HUDEP-2 (cell line): ENCODE measurements around the gene VAV2.

Experiments used
- DNase-seq, 76 experiments: peaks; one replicate each; lab custom pipeline; 2025; ENCODE audit not compliant: unreplicated experiment in 76 of 76; lab: John Stamatoyannopoulos, UW

VAV2 gene

DNA sequence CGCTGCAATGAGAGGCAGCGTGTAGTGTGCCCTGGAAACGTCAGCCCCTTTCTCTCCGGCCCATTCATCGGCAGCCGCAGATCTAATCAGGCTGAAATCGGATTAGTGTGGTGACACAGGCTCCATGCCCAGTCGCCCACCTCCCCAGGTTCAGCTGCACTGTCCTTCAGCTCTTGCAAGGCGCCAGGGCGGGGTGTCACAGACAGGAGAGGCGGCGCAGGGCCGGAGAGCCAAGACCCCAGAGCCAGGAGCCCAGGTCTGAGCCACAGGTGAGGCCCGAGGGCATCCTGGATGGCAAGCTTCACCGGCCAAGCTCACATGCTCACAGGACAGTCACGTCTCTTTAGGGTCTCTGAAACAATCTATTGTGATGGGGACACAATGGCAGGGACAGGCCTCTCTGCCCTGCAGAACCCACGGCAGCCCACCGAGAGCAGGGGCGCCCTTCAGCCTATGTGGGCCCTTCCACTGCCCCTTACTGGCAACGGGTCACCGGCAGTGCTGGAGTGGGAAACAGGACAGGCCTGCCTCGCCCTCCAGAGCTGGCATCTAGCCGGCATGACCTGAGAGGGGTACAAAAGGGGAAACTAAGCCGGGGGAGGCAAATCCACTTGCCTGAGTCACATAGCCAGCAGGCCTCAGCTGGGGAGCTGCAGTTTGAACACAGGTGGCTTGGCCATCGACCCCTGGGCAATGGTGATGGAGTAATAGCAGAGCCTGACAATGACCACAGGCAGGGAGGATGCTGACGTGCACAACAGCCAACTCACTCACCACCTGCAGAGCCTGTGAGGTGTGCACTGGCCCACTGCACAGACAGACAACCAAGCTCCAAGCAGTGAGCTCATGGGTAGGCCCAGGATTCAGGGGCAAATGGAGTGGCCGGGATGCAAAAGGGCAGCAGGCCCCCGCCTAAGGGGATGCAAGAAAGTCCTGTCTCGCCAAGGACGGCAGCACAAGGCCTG lies 48.1 kb downstream of the VAV2 start:
- no peak for DNase-seq

DNA sequence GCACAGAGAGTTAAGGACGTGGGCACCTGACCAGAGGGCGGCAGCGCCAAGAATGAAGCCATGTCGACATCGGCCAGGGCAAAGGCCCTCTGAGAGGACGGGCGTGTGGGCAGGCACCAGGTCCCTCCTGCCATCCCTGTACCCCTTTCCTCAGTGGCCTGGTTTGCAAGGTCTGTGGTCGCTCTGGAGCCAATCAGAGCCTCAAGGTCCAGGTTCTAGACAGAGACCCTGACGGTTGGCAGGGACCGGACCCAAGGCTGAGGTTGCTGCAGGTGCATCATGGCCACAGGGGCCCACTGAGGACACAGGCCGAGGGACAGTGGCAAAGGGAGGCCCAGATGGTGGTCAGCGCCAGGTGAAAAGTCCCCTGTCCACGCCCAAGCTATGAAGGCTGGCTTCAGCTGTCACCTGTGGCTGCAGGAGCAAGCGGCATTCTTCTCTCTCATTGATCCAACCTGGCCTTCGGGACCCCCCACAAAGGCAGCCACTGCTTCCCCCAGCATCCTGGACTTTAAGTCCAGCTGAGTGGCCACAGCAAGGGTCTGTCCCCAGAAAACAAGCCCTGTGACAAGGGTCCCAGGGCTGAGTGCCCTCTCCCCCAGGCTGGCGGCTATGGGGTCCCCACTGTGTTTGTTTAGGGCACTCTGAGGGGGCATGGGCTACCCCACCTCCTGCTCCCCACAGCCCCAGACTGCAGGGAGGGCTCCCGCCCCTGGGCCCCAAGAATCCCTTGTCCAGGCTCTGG lies 48.9 kb downstream of the VAV2 start:
- no peak for DNase-seq

DNA sequence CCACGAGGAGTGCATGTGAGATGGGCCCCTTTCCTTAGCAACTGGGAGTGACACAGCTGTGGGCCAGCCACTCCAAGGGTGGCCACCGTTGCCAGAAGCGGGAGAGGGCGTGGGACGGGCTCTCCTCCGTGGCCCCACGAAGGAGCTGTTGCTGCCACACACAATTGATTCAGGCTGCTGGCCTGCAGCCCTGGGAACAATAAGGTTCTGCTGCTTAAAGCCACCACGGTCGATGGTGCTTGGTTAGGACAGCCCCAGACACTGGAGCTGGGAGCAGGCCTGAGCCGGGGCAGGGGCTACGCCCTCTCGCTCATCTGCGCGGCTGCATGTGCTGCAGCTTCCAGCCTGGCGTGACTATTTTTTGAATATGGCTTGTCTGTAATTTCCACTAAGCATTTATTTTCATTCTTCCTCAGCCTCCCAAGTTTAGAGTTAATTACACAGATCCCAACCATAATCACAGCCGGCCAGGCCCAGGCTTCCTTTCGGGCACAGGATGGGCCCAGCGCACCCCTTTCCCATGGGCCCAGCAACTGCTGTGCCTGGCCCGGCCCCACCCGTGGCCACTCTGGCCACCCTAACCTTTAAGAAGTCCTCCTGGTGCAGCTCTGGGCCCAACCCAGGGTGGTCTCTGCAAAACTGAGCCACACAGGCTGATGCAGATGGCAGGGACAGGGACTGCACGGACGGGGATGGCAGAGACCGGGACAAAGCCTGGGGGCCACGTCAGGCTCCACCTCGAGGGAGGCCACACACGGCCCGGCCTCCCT lies 49.7 kb downstream of the VAV2 start:
- no peak for DNase-seq

DNA sequence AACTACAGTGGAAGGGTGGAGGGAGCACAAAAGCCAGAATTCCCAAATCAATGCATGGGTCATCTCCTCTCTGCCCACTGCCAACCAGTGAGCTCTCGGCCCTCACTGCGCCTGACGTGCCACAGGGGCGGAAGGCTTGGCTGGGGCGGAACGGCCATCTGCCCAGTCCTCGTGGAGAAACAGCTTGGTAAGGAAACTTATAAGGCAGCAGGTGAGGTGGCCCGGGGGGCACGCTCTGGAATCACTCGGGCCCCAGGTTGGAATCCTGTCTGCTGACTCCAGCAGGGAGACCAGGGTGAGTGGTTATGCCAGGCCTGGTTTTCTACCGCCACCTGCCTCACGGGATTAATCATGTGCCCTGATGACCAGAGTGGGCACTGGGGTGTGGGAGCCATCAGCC lies 52.3 kb downstream of the VAV2 start:
- no peak for DNase-seq

DNA sequence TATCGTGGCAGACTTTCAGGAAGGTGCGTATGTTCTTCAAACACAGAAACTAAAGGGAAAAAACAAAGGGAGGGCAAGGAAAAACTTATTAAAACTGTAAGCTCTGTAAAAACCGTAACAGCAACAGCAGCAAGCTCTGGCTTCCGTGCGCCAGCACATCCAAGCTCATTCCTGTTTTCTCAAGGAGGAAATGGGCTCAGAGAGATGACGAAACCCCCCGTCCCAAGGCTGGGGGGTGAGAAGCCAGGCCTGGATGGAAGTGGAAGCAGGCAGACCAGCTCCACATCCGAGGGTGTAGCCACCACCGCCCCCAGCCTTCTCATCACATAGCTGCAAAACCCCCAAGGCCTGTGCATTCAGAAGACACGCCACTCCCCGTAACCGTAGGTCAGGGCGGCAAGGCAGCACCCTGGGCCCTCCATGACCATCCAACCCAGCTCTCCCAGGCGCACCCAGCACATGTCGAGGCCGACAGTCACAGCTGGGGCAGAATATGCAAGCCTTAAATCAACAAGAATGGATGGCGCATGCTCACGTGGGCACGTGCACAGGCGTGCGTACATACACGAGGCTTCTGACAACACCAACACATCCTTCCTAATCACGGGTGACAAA lies 52.8 kb downstream of the VAV2 start:
- DNase-seq, result no peak

DNA sequence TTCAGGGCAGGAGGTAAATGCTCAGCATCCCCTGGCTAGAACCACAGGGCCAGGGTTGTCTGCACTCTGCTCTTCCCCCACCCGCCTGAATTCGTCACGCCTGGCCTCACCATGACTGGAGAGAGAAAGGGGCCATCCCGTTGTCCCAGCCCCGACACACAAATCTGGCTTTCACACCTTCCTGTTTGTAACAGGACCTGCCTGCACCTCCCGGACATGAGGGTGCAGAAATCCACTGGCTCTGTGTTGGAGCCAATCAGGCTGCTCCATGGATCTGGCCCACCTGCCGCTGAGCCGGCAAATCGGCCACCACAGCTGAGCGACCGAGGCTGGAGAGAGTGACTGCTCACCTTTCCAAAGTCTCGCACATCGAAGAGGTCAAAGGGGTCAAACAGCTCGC lies 53.4 kb downstream of the VAV2 start:
- DNase-seq, result no peak

DNA sequence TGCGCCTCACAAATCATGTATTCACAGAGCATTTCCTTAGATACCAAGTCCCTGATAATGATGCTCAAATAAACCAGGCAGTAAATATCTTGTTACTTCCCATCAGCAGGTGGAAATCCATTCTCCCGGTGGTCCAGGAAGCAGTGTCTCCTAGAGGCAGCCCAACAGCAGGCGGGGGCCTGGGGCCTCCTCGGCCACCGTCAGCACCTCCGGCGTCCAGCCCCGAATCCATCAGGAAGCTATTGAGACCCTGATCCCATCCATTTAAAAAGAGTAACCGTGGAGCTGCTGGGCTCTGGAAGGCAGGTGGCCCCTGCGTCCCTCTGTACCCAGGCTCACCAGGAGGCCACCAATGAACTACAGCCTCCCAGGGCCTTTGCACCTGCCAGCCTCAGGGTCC lies 54.0 kb downstream of the VAV2 start:
- DNase-seq, result no peak

DNA sequence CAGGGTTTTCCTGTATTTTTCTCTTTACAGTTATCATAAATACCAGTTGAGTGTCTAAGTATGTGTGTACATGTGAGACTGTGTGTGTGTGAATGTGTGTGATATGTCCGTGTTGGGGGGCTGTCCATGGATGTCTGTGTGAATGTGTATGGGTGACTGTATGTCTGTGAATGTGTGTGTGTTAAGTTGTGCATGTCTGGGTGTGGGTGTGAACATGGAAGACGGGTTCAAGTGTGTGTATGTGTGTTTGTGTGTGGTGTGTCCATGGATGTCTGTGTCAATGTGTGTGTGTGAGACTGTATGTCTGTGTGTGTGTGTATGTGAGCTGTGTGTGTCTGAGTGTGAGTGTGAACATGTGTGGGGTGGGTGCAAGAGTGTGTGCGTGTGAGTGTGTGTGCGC lies 55.0 kb downstream of the VAV2 start:
- no peak for DNase-seq

DNA sequence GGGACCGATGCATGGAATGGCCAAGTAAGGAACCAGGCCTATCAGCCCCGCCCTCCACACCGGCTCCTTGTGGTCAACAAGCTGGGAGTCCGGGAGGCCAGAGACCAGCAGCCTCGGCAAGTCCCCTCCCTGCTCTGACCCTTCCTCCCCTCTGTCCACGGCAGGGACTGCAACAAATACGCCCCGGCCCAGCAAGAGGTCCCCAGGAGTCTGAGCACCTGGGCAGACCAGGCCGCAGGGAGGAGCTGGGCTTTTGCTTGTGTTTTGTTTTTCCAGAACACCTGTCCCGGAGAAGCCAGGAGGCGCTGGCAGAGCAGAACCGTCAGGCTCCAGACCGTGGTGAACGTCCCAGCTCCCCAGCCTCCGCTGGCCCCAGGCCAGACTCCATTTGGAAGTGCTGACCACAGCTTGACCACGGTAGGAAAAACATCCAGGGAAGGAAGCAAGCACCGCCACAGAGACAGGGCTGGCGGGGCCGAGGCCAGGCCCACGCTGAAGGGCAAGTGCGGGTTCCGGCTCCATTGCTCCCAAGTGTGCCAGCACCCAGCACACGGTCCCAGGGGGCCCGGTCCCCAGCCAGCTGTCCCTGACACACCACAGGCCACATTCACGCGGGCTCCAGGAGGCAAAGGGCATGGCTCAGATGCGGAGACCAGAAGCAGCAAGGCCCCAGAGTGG lies 56.7 kb downstream of the VAV2 start:
- no peak for DNase-seq

DNA sequence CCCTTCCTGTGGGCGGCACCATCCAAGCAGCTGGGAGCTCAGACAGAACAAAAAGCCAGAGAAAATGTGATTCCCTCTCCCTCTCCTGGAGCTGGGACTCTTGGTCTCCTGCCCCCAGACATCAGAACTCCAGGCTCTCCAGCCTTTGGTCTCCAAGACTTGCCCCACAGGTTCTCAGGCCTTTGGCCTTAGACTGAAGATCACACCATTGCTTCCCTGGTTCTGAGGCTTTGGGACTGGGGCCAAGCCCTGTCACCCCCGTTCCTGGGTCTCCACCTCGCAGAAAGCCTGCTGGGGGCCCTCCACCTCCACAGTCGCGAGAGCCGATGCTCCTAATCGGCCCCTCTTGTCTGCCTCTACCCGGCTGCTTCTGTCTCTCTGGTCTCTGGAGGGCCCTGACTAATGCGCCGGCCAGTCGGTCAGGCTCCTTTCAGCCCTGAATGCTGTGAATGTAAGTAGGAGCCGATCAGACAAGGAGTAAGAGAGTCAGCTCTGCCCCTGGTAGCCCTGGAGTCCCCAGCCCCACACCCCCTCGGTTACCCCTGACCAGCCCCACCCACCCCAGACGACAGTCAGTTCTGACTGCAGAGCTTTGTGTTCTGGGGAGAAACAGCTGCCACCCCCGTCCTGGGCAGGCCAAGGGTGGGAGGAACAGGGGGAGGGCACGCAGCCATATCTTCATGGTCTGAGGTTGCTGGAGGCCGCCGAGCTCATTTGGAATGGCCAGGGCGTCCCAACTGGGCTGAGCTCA lies 57.5 kb downstream of the VAV2 start:
- no peak for DNase-seq

DNA sequence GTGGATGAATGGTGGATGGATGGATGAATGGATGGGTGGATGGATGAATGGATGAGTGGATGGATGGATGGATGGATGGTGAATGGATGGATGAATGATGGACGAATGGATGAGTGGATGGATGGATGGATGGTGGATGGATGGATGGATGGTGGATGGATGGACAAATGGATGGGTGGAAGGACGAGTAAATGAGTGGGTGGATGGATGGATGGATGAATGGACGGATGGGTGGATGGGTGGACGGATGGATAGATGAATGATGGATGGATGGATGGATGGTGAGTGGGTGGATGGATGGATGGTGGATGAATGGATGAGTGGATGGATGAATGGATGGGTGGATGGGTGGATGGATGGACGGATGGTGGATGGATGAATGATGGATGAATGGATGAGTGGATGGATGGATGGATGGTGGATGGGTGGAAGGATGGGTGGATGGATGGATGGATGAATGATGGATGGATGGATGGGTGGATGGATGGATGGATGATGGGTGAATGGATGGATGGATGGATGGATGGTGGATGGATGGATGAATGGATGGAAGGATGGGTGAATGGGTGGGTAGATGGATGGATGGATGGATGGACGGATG lies 58.6 kb downstream of the VAV2 start:
- no peak for DNase-seq

DNA sequence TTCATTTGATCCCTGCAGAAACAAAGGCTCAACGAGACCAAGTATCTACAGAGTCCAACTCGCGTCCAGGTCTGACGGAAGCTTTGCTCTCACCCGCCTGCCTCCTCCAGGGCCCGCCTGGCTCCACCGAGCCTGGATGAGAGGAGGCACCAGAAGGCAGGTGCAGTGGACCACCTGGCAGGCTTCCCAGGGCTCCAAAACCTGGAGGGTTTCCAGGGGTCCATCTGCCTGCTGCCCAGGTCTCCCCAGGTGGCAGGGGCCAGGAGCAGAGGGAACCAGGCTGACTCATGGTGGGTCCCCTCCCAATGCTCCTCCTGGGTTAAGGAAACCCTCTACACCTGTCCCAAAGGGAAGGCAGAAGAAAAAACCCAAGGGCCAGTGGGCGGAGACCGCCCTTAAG lies 59.5 kb downstream of the VAV2 start:
- no peak for DNase-seq

DNA sequence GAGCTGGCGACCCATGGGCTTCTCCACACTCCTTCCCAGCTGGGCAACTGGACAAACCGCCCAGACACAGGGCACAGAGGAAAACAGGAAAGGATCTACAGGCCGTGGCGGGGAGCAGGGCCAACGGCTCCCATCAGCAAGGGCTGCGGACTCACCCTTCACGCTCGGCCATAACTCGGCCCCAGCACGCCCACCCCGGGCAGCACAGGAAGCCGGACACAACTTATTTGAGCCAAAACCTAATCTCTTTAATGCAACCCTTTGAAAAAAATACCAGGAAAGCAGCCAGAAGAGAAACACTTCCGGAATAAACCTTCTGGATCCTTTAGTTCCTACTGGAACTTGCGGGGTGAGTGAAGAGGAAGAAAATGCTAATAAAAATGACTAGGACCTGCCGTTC lies 59.9 kb downstream of the VAV2 start:
- DNase-seq, result no peak

DNA sequence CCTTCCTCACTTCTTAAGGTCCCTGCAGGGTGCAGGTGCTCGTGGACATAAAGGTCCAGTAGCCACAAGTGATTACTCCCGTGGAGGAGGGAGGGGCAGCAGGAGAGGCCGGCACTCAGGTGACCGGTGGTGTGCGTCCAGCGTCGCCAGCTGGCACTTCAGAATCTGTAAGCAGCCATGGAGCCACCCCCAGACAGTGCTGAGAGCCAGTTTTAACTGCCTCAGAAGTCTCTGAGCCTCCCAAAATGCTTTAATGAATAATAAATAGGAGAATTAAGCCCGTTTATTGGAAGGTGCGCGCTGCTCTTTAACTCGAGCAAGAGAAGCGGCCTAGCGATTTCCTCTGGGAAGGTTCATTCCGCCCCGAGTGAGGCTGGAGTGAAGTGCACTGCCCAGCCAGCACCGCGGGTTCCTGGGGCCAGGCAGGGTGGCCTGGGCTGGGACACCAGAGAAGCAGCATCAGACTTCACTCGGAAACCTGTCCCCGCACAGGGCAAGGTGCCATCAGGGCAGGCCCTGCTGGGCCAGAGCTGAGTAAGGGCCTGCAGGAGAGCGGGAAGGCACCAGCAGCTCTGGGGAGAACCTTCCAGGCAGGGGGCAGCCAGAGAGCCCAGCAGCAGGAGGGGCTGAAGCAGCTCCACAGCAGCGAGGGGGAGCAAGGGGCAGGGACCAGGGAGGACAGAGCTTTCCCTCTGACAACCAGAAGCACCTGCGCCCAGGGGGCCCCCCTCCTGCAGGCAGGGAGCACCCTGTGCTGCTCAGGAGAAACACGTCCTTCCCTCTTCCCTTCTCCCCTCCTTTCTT lies 61.2 kb downstream of the VAV2 start:
- no peak for DNase-seq

DNA sequence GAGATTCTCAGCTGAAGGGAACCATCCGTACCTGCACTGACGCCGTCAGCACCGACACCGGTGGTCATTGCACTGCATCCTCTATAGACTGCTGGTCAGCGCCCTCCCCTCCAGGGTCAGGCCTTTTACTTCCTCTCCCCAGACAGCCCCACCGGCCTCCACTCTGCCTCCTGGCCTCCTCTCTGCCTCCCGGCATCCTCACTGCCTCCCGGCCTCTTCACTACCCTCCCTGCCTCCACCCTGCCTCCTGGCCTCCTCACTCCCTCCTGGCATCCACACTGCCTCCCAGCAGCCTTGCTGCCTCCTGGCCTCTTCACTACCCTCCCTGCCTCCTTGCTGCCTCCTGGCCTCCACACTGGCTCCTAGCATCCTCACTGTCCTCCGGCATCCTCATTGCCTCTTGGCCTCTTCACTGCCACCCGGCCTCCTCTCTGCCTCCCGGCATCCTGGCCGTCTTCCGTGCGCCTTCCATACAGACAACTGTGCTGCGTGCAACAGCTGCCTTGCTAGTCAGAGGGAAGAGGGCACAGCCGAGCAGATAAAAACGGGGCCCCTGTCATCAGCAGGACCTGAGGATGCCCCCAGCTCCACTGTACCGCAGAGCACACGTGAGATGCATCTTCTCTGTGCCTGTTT lies 62.0 kb downstream of the VAV2 start:
- DNase-seq, result no peak

DNA sequence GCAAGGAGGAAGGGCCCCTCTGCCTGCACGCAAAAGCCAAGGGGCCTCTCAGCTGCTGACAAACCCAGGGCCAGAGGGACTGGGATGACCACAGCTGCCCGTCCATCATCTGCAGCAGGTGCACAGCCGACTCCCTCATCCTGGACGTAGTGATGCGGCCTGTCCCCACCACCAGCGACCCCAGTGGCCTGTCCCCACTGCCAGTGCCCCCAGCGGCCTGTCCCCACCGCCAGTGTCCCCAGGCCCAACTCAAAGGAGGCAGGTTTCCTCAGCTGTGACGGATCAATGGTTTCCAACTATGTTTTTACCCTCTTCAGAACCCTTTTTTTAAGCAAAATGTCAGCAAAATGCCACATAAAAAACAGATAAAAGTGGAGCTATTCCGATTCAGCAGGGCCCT lies 62.5 kb downstream of the VAV2 start:
- no peak for DNase-seq

DNA sequence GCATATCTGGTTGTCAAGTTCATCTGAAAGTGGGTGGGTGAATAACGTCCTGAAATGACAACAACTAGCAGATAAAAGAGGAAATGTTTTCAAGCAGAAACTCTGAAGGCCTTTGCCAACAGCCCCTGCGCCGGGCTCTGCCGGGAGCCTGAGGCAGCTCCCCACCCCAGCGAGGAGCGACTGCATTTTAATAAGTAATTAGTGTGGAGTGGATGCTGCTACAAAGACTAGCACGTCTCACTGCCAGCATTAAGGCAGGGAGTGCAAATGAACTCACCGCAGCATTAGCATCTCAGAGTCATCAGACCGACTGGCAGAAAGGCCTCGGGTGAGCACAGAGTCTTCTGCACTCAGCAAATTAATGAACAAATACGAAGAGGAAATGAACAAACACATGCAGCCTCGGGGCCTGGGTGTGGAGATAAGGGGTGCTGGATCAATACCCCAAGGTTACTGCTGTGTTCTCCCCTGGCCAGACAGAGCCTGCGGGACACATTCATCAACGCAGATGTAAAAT lies 63.8 kb downstream of the VAV2 start:
- no peak for DNase-seq

DNA sequence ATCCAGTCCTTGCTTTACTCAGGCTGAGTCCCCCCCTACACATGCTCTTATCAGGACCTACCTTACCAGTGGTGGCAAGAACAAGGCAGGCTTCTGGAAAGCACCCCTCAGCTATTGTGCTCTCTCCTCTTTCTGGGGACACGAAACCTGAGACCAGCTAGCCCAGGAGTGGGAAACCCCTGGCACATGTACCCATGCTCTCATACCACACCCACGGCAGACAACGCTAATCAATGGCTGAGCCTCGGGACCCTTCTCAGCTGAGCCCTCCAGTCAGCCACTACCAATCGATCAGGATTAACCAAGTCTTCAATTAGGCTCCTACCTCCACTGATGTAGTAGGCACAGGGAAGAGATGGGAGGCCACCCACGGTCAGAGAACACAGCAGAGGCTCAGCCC lies 65.1 kb downstream of the VAV2 start:
- no peak for DNase-seq
